Embryonic facial prominence (tissue), 1 donor: ENCODE data around the gene FHOD3.

Experiments
- DNase-seq: peaks from one replicate; pipeline ENCODE4 v3.0.0-alpha.2; 2016; ENCODE audit errors: extremely low spot score

FHOD3 gene

GRCh38 chr18:36522509-36522908, 225.0 kb downstream of the FHOD3 start:
- DNase-seq = no peak

GRCh38 chr18:36525913-36526312, 228.4 kb downstream of the FHOD3 start:
- DNase-seq = no peak

- no peak for DNase-seq
These were observed 229.1 kb downstream of the FHOD3 start for GRCh38 chr18:36526611-36527010.

DNA sequence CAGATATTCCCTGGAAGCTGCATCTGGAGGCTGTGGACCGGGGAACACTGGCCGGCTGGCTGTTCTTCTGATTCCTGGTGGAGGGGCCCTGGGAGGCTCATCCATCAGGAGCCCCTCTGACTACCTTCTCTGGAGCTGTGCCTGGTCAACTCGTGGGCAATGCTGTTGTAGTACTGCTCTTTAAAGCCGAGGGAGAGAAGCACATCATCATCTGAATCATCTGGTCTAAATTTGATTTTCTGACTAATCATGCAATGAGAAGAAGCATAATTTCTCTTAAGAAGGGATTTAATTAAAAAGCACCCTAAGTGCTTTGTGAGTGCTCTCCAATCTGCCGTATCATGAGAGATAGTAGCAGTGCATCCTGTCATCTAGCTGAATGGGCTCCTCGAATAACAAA, 229.5 kb downstream of the FHOD3 start:
- DNase-seq = no peak

DNA sequence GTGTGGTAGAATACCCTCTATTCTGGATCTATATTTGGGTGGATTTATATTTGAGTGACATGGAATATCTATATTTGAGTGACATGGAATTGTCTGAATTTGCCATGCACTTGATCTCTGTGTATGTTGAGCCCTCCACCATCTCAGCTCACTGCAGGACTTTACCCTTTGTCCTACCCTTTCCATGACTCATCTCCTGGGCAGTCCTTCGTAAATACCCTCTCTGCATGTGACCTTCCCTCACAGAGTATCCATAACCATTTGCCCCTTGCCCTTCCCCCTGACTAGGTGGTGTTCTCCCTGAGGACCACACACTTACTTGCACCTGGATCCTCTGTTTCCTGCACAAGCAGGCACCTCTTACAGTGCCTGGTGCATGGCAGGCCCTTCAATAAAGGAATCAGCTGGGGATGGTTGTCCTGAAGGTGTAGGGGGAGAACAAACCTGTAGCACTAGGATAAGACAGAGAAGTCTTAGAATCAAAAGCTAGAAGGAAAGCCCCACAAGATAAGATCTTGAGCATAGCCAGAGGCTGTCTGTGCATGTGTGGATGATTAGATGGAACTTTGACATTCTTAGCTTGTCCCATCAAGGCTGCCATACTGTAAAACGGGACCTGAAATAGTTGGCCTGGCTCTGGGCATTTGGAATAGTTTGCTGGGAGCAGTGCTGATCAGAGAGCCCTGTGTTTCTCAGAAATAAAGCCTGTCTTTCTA, 230.4 kb downstream of the FHOD3 start:
- no peak for DNase-seq

DNA sequence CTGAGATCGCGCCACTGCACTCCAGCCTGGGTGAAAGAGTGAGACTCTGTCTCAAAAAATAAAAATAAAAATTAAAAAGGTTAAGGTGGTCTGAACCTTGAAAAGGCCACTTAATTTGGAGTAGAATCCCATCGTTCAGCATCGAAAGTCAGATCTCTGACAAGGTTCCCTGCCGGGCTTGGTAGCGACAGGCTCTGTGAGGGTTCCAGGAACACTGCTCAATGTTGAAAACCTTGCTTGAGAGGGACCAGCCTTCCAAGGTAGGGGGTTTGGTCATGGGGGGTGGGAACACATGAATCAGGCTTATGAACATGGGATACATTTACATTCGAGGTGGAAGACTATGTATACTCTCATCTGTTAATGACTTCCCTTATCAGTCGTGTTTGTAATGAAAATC, 232.2 kb downstream of the FHOD3 start:
- DNase-seq = no peak

- DNase-seq = no peak
These were observed 233.3 kb downstream of the FHOD3 start for GRCh38 chr18:36530676-36531405.

DNA sequence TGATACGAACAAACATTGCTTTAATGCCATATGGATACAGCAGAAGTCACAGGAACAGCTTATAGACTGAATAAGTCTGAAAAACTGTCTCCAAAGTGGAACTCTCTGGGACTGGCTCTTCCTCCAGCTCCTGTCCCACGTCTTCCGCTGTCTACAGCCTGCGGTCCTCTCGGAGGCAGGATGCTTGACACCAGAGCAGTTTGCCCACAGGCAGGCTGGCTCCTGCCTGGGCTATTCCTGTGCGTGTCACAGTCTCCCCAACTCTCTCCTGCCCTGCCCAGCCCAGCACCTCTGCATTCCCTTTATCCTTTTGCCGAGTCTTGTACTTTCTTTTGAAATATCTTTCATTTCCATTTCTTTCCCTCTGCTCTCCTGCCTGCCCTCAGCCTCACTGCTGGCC, 234.1 kb downstream of the FHOD3 start:
- no peak for DNase-seq

DNA sequence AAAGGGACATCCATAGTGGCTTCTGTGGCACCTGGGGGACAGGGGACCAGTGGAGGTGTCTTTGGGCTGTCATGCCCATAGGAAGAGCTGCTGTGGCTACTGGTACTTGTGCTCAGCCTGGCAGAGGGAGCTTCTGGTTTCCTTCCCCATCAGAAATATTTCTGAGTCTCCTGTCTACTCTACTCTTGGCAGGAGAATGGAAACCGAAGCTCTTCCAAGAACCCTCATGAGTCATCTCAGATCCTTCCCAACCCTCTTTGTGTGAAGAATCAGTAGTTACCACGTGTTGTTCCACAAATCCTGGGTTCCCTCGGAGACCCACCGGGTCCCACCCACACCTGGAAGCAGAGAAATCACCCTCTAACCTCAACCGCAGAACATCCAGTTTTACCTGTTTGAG, 234.9 kb downstream of the FHOD3 start:
- no peak for DNase-seq

DNA sequence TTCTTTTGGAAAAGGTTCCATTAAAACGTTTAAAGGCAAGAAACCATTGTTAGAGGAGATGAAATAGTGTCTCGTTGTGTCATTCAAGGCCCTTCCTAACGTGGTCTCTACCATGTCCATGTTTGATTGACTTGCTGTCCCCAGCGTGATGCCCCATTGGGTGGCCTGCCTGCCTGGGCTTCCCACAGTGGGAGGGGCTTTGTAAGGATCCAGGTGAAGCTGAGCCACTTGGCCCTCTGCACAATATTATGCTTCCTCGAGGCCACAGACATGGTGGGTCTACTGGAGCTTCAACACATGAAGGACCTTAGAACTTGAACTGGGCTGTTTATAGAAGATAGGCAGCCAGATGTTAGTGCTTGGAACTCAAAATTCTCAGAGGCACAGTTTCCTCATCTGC, 235.3 kb downstream of the FHOD3 start:
- no peak for DNase-seq

- no peak for DNase-seq
These were observed 236.1 kb downstream of the FHOD3 start for GRCh38 chr18:36533446-36534153.

DNA sequence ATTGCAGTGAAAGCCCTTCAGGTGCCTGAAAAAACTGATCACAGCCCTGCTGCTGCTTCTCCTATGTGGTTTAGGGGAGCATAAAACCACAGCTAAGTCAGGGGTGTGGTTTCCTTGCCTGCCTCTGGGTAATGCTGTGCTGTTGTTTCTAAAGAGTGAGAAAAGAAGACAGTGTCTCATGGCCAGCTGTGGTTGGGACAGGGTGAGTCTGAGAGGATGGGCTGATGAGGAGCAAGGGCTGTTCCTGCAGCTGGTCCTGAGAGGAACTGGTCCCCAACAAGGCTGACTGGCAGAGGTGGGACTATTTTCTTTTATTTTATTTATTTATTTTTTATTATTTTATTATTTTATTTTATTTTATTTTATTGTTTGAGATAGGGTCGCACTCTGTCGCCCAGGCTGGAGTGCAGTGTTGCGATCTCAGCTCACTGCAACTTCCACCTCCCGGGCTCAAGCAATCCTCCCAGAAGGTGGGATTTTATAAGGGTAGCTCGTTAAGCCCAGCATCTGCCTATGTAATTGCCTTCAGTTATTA, 236.7 kb downstream of the FHOD3 start:
- DNase-seq = no peak

GRCh38 chr18:36535202-36535935, 237.9 kb downstream of the FHOD3 start:
- DNase-seq = no peak

DNA sequence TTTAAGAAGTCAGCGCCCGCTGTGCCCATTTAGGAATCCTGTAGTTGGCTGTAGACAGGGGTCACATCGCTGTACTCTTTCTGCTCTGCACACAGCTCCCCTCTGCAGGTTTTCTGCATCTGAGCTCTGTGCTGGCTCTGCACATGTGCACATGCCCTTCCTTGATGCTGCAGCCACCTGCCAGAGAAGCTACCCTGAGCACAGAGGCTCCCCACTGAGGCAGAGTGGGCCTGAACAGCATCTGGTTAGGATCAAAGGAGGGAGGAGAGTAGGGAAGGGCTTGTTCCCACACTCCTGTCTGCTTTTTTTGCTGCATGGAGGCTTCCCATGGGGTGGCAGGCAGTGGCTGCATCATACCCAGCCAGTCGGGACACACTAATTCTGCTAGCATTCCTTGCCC, 238.9 kb downstream of the FHOD3 start:
- DNase-seq = no peak

- no peak for DNase-seq
These were observed 239.8 kb downstream of the FHOD3 start for GRCh38 chr18:36537289-36537688.

- DNase-seq = no peak
These were observed 242.2 kb downstream of the FHOD3 start for GRCh38 chr18:36539674-36540231.

- no peak for DNase-seq
These were observed 245.5 kb downstream of the FHOD3 start for GRCh38 chr18:36543030-36543429.

- no peak for DNase-seq
These were observed 246.6 kb downstream of the FHOD3 start for GRCh38 chr18:36543991-36544725.

DNA sequence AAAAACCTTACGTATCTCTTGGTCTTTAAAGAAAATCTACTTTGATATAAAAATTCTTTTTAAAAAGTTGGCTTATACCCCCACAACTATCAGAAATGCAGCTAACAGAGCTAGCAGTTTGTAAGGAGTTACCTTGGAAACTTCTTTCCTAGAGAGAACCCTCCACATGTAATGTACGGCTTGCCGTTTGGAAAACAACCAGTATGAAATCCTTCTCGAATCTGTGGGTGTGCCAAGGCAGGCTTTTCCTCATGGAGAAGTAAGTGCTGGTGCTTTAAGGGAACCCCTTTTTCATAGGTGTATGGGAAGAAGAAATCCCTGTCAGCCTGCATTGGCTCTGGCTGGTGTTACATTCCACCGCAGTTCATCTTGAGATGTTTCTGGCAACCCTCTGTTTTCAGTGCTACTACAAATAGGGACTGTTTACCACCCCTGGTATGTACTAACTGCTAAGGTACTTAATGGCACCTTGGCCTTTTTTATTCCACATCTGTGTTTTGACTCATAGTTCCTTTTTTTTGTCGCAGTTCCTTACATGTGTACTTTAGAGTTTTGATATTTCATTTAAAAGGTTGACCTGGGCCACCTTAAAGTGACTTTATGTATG, 248.4 kb downstream of the FHOD3 start:
- DNase-seq = no peak

- DNase-seq = no peak
These were observed 249.4 kb downstream of the FHOD3 start for GRCh38 chr18:36546876-36547275.
